GM15510 (cell line): ENCODE data around the gene TCEAL3.

Source experiments
- POLR2A ChIP-seq: IDR thresholded peaks from 3 replicates; pipeline ENCODE4 v1.6.1; 2011; ENCODE audit warnings: borderline replicate concordance; ENCODE audit not compliant: insufficient read length; ENCODE audit errors: extremely low read depth

TCEAL3 gene, protein sequence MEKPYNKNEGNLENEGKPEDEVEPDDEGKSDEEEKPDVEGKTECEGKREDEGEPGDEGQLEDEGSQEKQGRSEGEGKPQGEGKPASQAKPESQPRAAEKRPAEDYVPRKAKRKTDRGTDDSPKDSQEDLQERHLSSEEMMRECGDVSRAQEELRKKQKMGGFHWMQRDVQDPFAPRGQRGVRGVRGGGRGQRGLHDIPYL

DNA sequence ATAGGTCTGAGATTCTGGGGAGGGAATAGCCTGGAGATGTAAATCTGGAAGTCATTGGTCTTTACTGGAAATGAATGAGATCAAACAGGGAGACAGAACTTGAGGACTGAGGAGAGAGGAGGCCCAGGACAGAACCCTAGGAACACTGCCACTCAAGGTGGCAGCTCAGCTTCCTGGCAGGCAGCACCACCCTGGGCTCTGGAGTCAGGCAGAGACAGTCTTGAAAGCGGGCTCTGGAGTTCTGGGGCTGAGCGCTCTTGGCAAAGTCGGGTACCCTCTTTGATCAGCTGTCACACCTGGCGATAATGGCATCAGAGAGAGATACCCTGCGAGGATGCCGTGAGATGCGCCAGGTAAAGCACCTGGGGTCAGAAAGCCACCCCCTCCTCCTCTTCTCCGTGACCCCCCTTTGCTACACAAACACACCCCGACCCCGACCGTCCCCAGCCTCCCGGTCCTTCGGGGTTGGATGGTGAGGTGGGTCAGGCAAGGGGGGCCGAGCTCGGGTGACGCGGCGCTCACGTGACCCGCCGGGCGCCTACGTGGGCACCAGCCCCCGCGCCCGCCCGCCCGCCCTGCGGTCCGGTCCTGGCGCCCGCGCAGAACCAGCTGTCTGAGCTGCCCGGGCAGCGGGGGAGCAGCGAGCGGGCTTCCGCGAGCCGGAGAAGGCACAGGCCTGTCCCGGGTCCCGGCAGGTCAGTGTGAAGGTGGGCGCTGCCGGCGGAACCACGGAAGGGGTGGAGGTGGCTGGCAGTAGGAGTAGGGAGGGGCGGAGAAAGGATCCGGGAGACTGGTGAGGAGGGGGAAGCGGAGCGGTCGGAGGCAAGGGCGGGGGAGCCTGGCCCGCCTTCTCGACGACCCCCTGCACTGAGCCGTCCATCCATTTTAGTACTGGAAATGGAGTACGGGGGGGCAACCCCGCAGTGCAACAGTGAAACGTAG, at the start of gene TCEAL3:
TCEAL3 (plus strand) TSS at position 600 of the 942 bp plus-strand sequence. CDS start 1,102 bp downstream, outside the sequence.
- peak; percentile 32 for TF ChIP-seq POLR2A

DNA sequence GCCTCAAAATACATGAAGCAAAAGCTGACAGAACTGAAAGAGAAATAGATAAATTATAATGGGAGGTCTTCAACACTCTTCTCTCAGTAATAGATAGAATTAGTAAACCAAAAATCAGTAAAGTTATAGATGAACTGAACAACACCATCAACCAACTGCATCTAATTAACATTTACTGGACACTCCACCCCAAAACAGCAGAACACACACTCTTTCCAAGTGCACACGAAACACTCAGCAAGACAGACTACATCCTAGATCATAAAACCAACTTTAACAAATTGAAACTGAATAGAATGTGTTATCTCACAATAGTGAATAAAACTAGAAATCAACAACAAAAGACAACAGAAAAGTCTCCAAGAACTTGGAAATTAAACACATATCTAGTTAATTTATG, 47.5 kb upstream of the TCEAL3 start:
- no peak for TF ChIP-seq POLR2A

DNA sequence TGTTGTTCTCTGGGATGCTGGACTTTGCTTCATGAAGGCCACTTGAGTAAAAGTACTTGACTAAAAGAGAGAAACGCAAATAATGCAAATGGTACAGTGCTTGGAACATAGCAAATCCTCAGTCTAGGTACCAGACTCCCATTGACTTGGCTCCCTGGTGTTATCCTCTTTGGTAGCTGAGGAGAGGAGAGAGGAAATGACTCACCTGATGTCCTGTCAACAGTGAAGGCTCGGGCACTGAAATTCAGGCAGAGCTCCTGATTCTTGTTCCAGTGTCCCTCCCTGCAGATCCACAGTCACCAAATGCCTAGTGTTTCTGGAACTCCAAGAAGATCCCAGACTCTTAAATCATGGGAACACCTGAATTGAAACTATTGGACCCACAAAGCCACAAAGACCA, 45.0 kb upstream of the TCEAL3 start:
- TF ChIP-seq POLR2A, result no peak

DNA sequence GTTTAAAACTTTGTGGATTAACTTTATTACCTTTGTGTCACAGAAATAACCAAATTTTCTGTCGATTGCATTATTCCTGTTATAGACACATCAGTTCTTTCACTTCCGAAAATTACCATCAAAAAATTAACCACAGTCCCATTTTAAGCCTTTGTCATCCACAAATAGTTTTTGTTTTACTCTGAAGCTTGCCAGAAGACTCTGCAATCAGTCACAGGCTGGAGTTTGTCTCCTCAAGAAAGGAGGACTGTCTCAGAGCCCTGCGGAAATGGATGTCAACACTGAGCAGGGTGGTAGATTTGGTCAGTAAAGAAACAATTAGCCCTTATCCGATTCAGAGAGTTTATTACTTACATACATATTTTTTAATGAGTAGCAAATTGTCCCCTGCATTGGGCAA, 42.6 kb upstream of the TCEAL3 start:
- no peak for TF ChIP-seq POLR2A

DNA sequence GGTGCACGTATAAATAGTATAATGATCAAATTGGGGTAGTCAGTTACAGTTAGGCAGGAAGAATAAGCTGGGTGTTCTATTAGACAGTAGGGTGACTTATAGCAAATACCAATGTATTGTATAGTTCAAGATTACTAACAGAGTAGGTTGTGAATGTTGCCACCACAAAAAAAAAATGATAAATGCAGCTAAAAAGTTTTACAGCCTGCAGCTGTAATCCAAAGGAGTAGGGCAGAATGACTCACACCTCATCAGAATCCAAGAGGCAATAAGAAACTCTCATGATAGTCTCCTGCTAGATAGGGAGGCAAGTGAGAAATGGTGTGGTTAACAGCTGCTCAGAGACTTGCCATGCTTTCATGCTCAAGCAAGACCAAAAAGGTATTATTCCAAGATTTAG, 42.0 kb upstream of the TCEAL3 start:
- no peak for TF ChIP-seq POLR2A

DNA sequence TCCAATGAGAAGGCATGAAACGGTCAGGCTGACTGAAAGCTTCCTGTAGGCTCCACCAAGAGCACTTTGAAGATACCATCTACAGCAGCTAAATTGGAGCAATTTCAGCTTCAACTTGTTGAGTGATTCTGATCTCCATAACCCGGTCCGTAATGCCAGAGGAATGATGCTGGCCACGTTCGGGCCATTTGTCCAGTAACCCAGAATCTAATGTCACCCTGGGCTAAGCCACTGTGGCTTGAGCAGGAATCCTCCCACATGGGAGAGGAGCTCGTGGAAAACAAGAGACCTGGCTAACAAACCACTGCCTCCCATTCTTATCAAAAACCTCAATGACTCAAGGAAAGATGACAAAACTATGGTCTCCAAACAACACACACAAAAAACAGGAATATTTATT, 36.6 kb upstream of the TCEAL3 start:
- no peak for TF ChIP-seq POLR2A

DNA sequence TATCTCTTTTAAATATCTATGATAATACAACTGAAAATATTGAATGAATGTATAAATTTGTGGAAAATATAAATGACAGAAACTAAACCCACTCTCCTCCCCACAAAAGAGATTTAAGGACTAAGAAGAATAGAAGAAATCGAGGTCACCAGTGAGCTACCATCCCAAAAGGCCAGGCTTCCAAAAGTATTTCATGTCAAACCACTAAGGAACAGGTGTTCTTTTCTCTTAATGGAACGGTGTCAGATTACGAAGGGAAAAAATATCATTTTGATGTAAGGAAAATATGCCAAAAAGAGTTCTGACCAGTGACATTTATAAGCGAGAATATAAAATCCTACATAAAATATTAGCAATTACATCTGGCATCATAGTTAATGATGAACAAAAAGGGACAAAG, 36.0 kb upstream of the TCEAL3 start:
- TF ChIP-seq POLR2A, result no peak

DNA sequence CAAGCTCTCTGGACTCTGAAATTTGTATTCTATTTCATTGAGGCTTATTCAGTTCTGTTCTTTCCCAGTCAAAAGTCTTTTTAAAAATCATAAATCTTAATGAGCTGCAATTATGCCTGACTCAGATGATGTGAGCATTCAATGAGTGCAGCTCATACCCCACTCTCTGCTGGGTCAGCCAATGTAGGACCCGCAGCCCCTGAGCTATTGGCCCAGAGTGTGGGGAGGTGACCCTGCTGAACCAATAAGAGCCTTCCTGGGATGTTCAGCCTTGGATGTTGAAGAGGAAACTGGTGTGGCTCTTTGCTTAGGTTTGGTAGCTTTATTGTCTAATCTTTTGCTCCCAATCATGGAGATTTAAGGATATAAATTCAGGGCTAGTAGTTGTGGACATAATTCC, 34.6 kb upstream of the TCEAL3 start:
- no peak for TF ChIP-seq POLR2A

DNA sequence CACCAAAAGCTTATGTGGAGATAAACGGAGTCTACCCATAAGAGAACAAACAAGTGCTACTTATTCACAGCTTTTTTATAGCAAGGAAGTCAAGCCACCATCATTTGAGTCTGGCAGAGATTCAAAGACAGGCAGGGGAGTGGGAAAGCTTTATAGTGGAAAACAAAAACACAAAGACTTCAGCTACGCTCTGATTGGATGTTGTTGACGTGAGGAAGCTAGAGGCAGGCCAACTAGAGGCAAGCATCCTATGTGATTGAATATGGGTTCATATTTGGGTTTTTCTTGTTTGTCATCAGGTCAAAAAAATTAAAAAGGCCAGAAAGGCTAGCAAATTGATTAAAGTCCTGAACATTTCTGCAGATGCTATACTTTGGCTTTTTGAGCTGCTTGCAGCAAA, 23.2 kb upstream of the TCEAL3 start:
- TF ChIP-seq POLR2A, result no peak

DNA sequence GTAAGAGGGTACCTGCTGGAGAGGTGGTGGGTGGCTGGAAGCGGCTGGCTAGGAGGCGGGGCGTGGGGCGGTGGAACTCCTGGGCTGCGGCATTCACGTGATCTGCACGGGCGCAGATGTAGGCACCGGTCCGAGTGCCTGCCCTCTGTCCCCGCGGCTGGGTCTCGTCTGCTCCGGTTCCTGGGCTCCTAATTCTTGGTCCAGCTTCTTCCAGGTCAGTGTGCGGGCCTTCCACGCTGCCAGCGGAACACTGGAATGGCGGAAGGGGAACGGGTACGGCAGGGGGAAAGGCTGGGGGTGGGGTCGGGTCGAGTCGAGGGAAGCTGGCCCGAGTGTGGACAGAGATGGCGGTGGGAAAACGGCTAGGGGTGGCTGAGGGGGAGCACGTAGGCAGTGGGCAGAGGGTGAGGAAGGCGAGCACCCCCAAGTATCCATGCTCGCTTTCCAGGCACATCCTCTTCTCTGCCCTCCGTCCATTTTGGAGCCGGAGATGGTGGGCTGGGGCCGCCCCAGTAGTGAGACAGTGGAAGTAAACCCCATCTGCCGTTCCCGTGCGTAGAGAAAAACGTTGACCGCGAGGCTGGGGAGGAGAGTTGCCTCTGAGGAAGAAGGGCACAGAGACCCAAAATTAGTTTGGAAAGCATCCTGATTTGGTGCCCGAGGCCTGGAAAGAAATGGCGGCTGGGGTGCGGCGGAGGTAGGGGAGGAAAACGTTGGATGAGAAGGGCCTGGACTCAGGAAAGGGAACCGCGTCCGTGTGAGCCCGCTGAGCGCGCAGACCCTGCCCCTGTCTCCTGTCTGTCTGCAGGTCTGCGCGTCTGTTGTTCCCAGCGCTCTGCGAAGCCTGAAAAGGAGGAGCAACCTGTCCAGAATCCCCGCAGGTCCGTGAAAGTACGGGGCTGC, 22.1 kb upstream of the TCEAL3 start, which contains the start of gene TCEAL4:
TCEAL4 (plus strand) TSS at position 105 of the 903 bp plus-strand sequence. CDS start 1,161 bp downstream, outside the sequence.
- TF ChIP-seq POLR2A, result peak; percentile 46

DNA sequence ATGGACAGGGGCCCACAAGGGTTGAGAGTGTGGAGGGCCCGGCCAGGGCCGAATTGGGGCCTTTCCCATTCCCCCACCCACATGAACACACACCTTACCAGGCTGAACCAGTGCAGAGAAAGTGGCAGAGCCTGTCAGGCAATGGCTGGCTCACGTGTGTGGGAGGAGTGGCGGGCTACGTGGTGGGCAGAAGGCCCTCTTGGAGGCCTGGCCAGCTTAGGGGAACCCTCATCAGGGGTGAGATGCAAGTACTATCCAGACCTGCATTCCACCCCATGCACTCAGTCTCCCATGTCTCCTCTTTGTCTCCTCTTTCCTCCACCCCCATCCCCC, 21.5 kb upstream of the TCEAL3 start:
- no peak for TF ChIP-seq POLR2A

DNA sequence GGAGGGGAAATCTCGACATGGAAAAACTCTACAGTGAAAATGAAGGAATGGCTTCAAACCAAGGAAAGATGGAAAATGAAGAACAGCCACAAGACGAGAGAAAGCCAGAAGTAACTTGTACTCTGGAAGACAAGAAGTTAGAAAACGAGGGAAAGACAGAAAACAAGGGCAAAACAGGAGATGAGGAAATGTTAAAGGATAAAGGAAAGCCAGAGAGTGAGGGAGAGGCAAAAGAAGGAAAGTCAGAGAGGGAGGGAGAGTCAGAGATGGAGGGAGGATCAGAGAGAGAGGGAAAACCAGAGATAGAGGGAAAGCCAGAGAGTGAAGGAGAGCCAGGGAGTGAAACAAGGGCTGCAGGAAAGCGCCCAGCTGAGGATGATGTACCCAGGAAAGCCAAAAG, 21.1 kb upstream of the TCEAL3 start:
- no peak for TF ChIP-seq POLR2A

DNA sequence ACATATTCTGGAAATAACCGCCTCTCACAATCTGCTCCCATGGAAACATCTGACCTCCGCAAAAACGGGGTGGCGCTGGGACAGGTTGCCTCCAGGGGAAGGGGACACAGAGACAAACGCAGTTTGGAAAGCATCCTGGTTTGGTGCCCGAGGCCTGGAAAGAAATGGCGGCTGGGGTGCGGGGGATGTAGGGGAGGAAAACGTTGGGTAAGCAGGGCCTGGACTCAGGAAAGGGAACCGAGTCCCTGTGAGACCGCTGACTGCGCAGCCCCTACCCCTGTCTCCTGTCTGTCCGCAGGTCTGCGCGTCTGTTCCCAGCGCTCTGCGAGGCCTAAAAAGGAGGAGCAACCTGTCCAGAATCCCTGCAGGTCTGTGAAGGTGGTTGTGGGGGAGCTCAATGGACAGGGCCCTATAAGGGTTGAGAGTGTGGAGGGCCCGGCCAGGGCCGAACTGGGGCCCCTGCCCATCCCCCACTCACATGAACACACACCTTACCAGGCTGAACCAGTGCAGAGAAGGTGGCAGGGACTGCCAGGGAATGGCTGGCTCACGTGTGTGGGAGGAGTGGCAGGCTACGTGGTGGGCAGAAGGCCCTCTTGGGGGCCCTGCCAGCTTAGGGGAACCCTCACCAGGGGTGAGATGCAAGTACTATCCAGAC, 672 bp downstream of the TCEAL3 start:
- TF ChIP-seq POLR2A, result no peak

DNA sequence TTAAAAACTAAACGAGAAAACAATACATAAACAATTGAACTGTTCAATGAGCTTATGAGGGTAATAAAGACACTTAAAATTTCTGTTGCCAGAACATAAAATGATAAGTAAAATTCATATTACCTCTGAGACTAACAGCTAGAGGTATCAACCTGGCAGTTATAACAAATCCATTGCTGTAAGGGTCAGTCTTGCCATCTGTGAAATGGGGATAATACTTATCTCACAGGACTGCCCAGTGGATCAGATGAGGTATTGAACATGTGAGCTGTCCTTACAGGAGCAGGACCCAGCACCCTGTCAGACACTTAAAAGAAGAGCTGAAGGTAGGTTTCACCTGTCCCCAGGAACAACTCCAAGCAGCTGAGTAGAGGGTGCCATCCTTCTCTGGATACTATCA, 2.5 kb downstream of the TCEAL3 start:
- TF ChIP-seq POLR2A, result no peak

DNA sequence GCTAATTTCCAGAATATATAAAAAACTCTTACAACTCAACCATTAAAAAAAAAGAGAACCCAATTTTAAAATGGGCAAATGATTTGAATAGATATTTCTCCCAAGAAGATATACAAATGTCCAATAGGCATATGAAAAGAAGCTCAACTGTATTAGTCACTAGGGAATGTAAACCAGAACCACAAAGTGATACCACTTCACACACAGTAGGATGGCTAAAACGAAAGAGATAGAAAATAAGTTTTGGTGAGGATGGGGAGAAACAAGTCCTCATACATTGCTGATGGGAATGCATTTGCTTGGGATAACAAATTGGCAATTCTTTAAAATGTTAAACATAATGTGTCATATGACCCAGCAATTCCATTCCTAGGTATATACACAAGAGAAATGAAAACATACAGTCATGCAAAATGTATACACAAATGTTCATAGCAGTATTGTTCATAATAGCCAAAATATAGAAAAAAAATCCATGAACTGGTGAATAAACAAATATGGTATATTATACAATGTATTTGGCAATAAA, 5.7 kb downstream of the TCEAL3 start:
- TF ChIP-seq POLR2A, result no peak

DNA sequence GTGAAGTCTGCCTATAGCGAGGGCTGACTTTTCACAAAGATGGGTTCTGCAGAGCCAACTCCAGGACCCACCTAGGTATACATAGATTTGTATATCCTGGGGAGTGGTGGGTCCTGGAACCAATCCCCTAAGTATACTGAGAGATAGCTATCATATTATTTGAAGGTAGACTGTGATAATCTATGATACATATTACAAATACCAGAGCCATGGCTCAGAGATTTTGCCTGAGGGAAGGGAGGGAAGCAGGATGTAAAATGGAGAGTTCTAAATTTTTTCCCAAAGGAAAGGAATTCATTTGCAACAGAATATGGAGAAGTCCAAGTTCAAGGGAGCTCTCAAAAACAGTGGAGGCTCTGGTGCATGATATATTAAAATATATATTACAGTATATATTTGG, 7.2 kb downstream of the TCEAL3 start:
- no peak for TF ChIP-seq POLR2A
